Natural killer cell treated with Interleukin-12 subunit alpha and Interleukin-12 subunit beta and Interleukin-15 and Interleukin-18, amount 100 ng/mL, for 72 hours (primary cell): ENCODE data around the gene CCDC40. TPM values are rescaled to one million over a fixed set of nuclear protein-coding genes. Genes with fewer than 3 reads are reported as not detected.

Experiments
- ATAC-seq, 2 donors: fragments of 150-1000 bp; cut with Tn5 transposase in 1 of 2; sonication (Bioruptor Pico), chemical (Tn5 transposase) in 1 of 2; 2 replicates each; pipeline ENCODE4 v1.10.0; 2021
- DNase-seq: peaks from one replicate; pipeline ENCODE4 v3.0.0; 2022; ENCODE audit warnings: low spot score
- H3K27ac Mint-ChIP-seq, 2 donors: 1 replicate in 1 of 2; 2 replicates in 1 of 2; pipeline ENCODE4 v1.8.0; 2022; ENCODE audit warnings: mixed read lengths in 2 of 2, mild to moderate bottlenecking in 1 of 2, moderate library complexity in 1 of 2
- H3K27me3 Mint-ChIP-seq, 2 donors: 1 replicate in 1 of 2; 2 replicates in 1 of 2; pipeline ENCODE4 v1.8.0; 2022; ENCODE audit warnings: mixed read lengths in 2 of 2
- H3K36me3 Mint-ChIP-seq: one replicate; pipeline ENCODE4 v1.8.0; 2022; ENCODE audit warnings: mixed read lengths
- H3K4me1 Mint-ChIP-seq, 2 donors: 1 replicate in 1 of 2; 2 replicates in 1 of 2; pipeline ENCODE4 v1.8.0; 2022; ENCODE audit warnings: low read depth in 2 of 2, mixed read lengths in 2 of 2, mild to moderate bottlenecking in 1 of 2
- H3K4me3 Mint-ChIP-seq: one replicate; pipeline ENCODE4 v1.8.0; 2022; ENCODE audit warnings: mixed read lengths
- H3K9me3 Mint-ChIP-seq: 2 replicates; pipeline ENCODE4 v1.8.0; 2022; ENCODE audit warnings: mixed read lengths
- total RNA-seq, 2 donors: library from RNA; stranded (reverse); gene quantifications; one replicate each; pipeline ENCODE4 v1.2.3, GENCODE V29; 2022

Gene CCDC40
- total RNA-seq, 2 donors from 2014 or later = 0.56 TPM; not detected in 1

- no peak for ATAC-seq
- no peak for DNase-seq
- Mint-ChIP-seq H3K4me1 (peaks cover 11 to 13% of the 10 kb centered on the region in 2 donors), H3K27ac (no peak overlapping the region), H3K27me3 (no peaks in the 10 kb centered on the region), H3K36me3 (no peaks in the 10 kb centered on the region), H3K9me3 (no peaks in the 10 kb centered on the region), H3K4me3 (no peak overlapping the region)
These were observed 60.7 kb downstream of the CCDC40 start for GRCh38 chr17:80097127-80097621.

DNA sequence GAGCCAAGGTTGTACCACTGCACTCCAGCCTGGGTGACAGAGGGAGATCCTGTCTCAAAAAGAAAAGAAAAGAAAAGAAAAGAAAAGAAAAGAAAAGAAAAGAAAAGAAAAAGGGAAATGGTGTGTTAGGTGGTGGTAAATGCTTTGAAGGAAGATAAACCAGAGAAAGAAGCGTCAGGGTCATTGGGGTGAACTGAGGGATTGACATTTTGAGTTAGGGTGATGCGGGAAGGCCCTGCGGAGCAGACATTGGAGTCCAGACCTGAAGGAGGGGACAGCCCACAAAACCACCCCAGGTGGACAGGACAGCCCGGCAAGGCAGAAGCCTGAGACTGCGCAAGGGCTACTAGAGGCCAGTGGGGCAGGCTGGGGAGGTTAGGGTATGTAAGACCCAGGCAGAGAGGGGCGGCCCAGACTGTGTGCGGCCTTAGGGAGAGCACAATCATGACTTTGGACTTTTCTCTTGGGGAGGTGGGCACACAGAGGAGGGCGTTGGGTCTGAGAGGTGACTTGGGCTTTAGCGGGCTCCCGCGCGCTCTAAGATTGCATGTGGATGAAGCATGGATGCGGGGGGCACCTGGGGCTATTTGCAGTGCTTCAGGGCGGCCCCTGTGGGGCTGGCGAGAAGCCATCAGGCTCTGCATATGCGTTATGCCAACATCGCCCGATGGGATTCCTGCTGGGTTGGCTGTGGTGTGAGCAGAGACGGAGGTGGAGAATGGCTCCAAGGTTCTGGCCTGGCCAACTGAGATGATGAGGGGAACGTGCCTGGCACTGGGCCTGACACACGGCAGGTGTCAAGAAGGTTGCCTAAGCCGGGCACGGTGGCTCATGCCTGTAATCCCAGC is 61.6 kb downstream of the CCDC40 start:
- Mint-ChIP-seq H3K4me1 (peaks cover 11 to 19% of the 10 kb centered on the region in 2 donors), H3K9me3 (no peaks in the 10 kb centered on the region), H3K4me3 (peak overlapping the region; percentile 24), H3K27me3 (no peaks in the 10 kb centered on the region), H3K36me3 (no peaks in the 10 kb centered on the region), H3K27ac (no peak overlapping the region)
- no peak for DNase-seq
- no peak for ATAC-seq

DNA sequence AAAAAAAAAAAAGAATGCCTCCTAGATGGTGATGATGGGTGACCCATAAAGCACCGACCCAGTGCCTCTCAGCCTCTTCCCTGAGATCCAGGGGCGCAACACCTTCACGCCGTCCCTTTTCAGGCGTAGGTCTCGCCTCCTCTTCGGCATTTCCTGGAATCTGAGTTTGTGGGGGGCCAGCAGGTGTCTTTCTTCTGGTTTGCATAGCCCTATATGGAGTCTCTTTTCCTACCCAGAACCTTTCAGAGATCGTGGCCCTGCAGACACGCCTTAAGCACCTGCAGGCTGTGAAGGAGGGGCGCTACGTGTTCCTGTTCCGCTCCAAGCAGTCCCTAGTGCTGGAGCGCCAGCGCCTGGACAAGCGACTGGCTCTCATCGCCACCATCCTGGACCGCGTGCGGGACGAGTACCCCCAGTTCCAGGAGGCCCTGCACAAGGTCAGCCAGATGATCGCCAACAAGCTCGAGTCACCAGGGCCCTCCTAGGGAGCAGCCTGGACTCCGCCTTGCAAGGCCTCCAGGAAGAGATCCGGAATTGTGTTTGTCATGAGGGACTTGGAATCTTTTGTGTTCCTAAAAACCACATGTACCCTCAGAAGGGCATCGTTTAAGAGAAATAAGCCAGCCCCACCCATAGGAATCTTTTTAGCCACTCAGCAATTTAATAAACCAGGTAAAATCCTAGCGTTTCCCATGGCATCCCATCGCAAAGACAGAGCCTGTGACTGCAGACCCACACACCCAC is 63.0 kb downstream of the CCDC40 start:
- H3K36me3 Mint-ChIP-seq = no peaks in the 10 kb centered on the region
- H3K9me3 Mint-ChIP-seq = no peaks in the 10 kb centered on the region
- no peaks in the 10 kb centered on the region for H3K27me3 Mint-ChIP-seq
- no peak overlapping the region for H3K27ac Mint-ChIP-seq
- peaks cover 11 to 22% of the 10 kb centered on the region in 2 donors for H3K4me1 Mint-ChIP-seq
- DNase-seq = no peak
- ATAC-seq = no peak
- H3K4me3 Mint-ChIP-seq = no peak overlapping the region

DNA sequence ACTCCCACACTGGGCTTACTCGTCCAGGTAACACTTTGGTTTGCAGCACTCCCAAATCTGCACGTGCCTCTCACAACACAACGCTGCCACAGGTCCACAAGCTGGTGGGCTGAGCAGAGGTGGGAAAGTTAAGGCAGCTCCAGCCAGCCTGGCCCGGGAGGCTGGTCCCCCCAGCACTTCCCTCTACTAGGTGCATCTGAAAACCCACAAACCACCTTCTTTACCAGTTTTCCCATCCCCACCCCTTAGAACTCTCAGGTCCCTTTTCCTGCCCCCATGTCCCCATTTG is 63.5 kb downstream of the CCDC40 start:
- Mint-ChIP-seq H3K4me1 (peaks cover 11 to 22% of the 10 kb centered on the region in 2 donors), H3K27me3 (no peaks in the 10 kb centered on the region), H3K9me3 (no peaks in the 10 kb centered on the region), H3K36me3 (no peaks in the 10 kb centered on the region), H3K4me3 (peak overlapping the region; percentile 88), H3K27ac (peak overlapping the region in 1 of 2 donors; percentile 70)
- no peak for DNase-seq
- no peak for ATAC-seq

DNA sequence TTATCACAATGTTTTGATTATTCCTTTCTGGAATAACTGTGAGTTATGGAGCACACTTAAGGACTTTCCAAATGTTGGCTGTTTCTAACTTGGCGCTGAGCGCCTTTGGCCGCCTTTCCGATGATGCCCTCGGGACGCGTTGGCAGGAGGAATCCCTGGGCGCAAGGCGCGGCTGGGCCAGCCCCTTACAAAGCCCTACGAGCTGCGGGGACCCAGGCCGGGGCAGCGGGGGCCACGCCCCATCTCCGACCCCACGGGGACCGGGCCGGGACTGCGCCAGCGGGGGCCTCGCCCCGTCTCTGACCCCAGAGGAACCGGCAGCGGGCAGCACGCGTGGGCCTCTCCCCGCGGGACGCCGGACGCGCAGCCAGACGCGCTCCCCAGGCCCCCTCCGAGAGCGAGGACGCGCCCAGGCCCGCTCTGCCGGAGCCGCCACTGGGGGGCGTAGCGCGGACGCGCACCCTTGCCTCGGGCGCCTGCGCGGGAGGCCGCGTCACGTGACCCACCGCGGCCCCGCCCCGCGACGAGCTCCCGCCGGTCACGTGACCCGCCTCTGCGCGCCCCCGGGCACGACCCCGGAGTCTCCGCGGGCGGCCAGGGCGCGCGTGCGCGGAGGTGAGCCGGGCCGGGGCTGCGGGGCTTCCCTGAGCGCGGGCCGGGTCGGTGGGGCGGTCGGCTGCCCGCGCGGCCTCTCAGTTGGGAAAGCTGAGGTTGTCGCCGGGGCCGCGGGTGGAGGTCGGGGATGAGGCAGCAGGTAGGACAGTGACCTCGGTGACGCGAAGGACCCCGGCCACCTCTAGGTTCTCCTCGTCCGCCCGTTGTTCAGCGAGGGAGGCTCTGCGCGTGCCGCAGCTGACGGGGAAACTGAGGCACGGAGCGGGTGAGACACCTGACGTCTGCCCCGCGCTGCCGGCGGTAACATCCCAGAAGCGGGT is 64.8 kb downstream of the CCDC40 start, which contains the start of gene GAA:
Gene GAA, plus strand, starts transcription at position 571 of the 935 bp plus-strand sequence. CDS start 3,006 bp downstream, outside the sequence.
- ATAC-seq (peak; percentile 92 to 93), DNase-seq (peak; percentile 91)
- H3K4me3 Mint-ChIP-seq = peak within 1 kb of the TSS; percentile 92
- no peaks in the 10 kb centered on the region for H3K9me3 Mint-ChIP-seq
- no peaks in the 10 kb centered on the region for H3K36me3 Mint-ChIP-seq
- H3K27ac Mint-ChIP-seq = peak within 1 kb of the TSS; percentile 69 to 90
- H3K27me3 Mint-ChIP-seq = no peaks in the 10 kb centered on the region
- H3K4me1 Mint-ChIP-seq = peaks cover 11 to 22% of the 10 kb centered on the region in 2 donors

DNA sequence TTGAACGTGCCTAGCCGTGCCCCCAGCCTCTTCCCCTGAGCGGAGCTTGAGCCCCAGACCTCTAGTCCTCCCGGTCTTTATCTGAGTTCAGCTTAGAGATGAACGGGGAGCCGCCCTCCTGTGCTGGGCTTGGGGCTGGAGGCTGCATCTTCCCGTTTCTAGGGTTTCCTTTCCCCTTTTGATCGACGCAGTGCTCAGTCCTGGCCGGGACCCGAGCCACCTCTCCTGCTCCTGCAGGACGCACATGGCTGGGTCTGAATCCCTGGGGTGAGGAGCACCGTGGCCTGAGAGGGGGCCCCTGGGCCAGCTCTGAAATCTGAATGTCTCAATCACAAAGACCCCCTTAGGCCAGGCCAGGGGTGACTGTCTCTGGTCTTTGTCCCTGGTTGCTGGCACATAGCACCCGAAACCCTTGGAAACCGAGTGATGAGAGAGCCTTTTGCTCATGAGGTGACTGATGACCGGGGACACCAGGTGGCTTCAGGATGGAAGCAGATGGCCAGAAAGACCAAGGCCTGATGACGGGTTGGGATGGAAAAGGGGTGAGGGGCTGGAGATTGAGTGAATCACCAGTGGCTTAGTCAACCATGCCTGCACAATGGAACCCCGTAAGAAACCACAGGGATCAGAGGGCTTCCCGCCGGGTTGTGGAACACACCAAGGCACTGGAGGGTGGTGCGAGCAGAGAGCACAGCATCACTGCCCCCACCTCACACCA is 65.7 kb downstream of the CCDC40 start:
- DNase-seq = no peak
- peak overlapping the region; percentile 69 to 90 for H3K27ac Mint-ChIP-seq
- H3K4me1 Mint-ChIP-seq = peaks cover 11 to 22% of the 10 kb centered on the region in 2 donors
- H3K36me3 Mint-ChIP-seq = no peaks in the 10 kb centered on the region
- ATAC-seq = peak in 1 of 2 donors; percentile 15
- H3K4me3 Mint-ChIP-seq = peak overlapping the region; percentile 92
- no peaks in the 10 kb centered on the region for H3K9me3 Mint-ChIP-seq
- H3K27me3 Mint-ChIP-seq = no peaks in the 10 kb centered on the region

- Mint-ChIP-seq H3K27me3 (no peaks in the 10 kb centered on the region), H3K36me3 (no peaks in the 10 kb centered on the region), H3K4me3 (peak overlapping the region; percentile 92), H3K9me3 (no peaks in the 10 kb centered on the region), H3K27ac (peak overlapping the region in 1 of 2 donors; percentile 90), H3K4me1 (peaks cover 11 to 22% of the 10 kb centered on the region in 2 donors)
- DNase-seq (no peak), ATAC-seq (no peak)
These were observed 66.4 kb downstream of the CCDC40 start for GRCh38 chr17:80102664-80103448.

- H3K36me3 Mint-ChIP-seq = no peaks in the 10 kb centered on the region
- H3K4me1 Mint-ChIP-seq = peaks cover 11 to 22% of the 10 kb centered on the region in 2 donors
- ATAC-seq (no peak), DNase-seq (no peak)
- H3K9me3 Mint-ChIP-seq = no peaks in the 10 kb centered on the region
- H3K27ac Mint-ChIP-seq = peak overlapping the region in 1 of 2 donors; percentile 90
- no peaks in the 10 kb centered on the region for H3K27me3 Mint-ChIP-seq
- H3K4me3 Mint-ChIP-seq = peak overlapping the region; percentile 92
These were observed 67.1 kb downstream of the CCDC40 start for GRCh38 chr17:80103449-80104085.

DNA sequence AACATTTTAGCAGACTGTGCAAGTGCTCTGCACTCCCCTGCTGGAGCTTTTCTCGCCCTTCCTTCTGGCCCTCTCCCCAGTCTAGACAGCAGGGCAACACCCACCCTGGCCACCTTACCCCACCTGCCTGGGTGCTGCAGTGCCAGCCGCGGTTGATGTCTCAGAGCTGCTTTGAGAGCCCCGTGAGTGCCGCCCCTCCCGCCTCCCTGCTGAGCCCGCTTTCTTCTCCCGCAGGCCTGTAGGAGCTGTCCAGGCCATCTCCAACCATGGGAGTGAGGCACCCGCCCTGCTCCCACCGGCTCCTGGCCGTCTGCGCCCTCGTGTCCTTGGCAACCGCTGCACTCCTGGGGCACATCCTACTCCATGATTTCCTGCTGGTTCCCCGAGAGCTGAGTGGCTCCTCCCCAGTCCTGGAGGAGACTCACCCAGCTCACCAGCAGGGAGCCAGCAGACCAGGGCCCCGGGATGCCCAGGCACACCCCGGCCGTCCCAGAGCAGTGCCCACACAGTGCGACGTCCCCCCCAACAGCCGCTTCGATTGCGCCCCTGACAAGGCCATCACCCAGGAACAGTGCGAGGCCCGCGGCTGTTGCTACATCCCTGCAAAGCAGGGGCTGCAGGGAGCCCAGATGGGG is 68.0 kb downstream of the CCDC40 start:
- ATAC-seq = no peak
- no peaks in the 10 kb centered on the region for H3K27me3 Mint-ChIP-seq
- H3K27ac Mint-ChIP-seq = no peak overlapping the region
- H3K4me3 Mint-ChIP-seq = no peak overlapping the region
- H3K4me1 Mint-ChIP-seq = peaks cover 11 to 22% of the 10 kb centered on the region in 2 donors
- H3K36me3 Mint-ChIP-seq = no peaks in the 10 kb centered on the region
- H3K9me3 Mint-ChIP-seq = no peaks in the 10 kb centered on the region
- DNase-seq = no peak

GRCh38 chr17:80104956-80105375 is 68.5 kb downstream of the CCDC40 start:
- DNase-seq (no peak), ATAC-seq (no peak)
- no peak overlapping the region for H3K4me3 Mint-ChIP-seq
- no peaks in the 10 kb centered on the region for H3K9me3 Mint-ChIP-seq
- H3K27me3 Mint-ChIP-seq = no peaks in the 10 kb centered on the region
- H3K36me3 Mint-ChIP-seq = no peaks in the 10 kb centered on the region
- H3K27ac Mint-ChIP-seq = no peak overlapping the region
- peaks cover 11 to 22% of the 10 kb centered on the region in 2 donors for H3K4me1 Mint-ChIP-seq

DNA sequence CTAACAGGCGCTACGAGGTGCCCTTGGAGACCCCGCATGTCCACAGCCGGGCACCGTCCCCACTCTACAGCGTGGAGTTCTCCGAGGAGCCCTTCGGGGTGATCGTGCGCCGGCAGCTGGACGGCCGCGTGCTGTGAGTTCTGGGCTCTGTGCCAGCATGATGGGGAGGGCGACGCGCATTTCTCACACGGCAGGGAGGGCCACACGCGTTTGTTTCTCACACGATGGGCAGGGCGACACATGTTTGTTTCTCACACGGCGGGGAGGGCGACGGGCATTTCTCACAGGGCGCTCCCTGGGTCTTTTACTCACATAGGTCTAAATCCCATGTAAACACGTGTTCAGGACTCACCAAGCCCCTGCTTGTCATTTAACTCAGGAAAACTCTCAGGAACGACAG is 69.3 kb downstream of the CCDC40 start:
- no peaks in the 10 kb centered on the region for H3K36me3 Mint-ChIP-seq
- ATAC-seq = no peak
- H3K27ac Mint-ChIP-seq = no peak overlapping the region
- DNase-seq = no peak
- peaks cover 3 to 16% of the 10 kb centered on the region in 2 donors for H3K4me1 Mint-ChIP-seq
- no peak overlapping the region for H3K4me3 Mint-ChIP-seq
- H3K9me3 Mint-ChIP-seq = no peaks in the 10 kb centered on the region
- no peaks in the 10 kb centered on the region for H3K27me3 Mint-ChIP-seq
